Vagina (tissue), 2 donors: ENCODE measurements around the gene SOD2.

Experiments
- POLR2A ChIP-seq, 2 donors: fragments of 450-650 bp; IDR thresholded peaks; one replicate each; pipeline ENCODE4 v1.6.1; 2017; ENCODE audit warnings: antibody characterized with exemption in 2 of 2, mild to moderate bottlenecking in 2 of 2, moderate library complexity in 2 of 2
- TF ChIP-seq, protein P1 (sequence below), 3 experiments: fragments of 450-650 bp in 2 of 3; fragments of 200-600 bp in 1 of 3; sonication (generic) in 1 of 3; IDR thresholded peaks; one replicate each; pipeline ENCODE4 v1.5.1; 2017 to 2019; ENCODE audit warnings: antibody characterized with exemption in 3 of 3, mild to moderate bottlenecking in 2 of 3, moderate library complexity in 2 of 3

DNA sequence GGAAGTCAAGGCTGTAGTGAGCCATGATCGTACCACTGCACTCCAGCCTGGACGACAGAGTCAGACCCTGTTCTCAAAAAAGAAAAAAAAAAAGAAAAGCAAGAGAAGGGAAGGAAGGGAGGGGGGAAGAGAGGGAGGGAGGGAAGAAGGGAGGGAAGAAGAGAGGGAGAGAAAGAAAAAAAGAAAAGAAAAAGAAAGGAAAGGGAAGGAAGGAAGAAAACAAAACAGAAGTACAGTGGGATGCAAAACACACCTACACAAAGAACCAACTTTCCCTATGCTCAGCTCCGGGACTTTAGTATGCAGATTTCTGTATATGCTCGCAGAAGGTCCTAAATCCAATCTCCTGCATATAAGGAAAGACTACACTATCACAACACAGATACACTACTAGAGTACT, 31.7 kb upstream of the SOD2 start:
- TF ChIP-seq, protein P1, sequence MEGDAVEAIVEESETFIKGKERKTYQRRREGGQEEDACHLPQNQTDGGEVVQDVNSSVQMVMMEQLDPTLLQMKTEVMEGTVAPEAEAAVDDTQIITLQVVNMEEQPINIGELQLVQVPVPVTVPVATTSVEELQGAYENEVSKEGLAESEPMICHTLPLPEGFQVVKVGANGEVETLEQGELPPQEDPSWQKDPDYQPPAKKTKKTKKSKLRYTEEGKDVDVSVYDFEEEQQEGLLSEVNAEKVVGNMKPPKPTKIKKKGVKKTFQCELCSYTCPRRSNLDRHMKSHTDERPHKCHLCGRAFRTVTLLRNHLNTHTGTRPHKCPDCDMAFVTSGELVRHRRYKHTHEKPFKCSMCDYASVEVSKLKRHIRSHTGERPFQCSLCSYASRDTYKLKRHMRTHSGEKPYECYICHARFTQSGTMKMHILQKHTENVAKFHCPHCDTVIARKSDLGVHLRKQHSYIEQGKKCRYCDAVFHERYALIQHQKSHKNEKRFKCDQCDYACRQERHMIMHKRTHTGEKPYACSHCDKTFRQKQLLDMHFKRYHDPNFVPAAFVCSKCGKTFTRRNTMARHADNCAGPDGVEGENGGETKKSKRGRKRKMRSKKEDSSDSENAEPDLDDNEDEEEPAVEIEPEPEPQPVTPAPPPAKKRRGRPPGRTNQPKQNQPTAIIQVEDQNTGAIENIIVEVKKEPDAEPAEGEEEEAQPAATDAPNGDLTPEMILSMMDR (IDR thresholded peaks at IDR 0.05), result no peak
- no peak for TF ChIP-seq POLR2A (IDR thresholded peaks at IDR 0.05)
